ENCODE data around the gene HDAC1. TPM values are rescaled to one million over a fixed set of nuclear protein-coding genes. Genes with fewer than 3 reads are reported as not detected.

Gene HDAC1
- total RNA-seq, 1 experiment from 2014 or later, result 117 TPM

- Mint-ChIP-seq H3K27ac (ENCODE audit: unreplicated experiment) (no peak overlapping the region), H3K4me3 (ENCODE audit: unreplicated experiment) (no peak overlapping the region), H3K4me1 (ENCODE audit: low read depth, unreplicated experiment) (peaks cover 10% of the 10 kb centered on the region), H3K36me3 (ENCODE audit: insufficient read depth, unreplicated experiment) (peaks cover 15% of the 10 kb centered on the region), H3K27me3 (ENCODE audit: insufficient read depth, unreplicated experiment) (no peaks in the 10 kb centered on the region), H3K9me3 (ENCODE audit: unreplicated experiment) (no peaks in the 10 kb centered on the region)
- Histone ChIP-seq H3K27me3 (replicated peaks; ENCODE audit: control insufficient read depth, insufficient read depth, low read length) (no peaks in the 10 kb centered on the region), H3K4me3 (ENCODE audit: low read depth, low read length) (no peak overlapping the region), H3K9me3 (no peaks in the 10 kb centered on the region), H3K36me3 (ENCODE audit: control insufficient read depth, insufficient read depth, low read length) (no peaks in the 10 kb centered on the region), H3K4me1 (0 out of 2 replicates have a peak, but pooled peaks cover 4% of the 10 kb centered on the region)
- intact Hi-C loops (cut with micrococcal nuclease; ENCODE audit: unreplicated experiment), result no loop called here
- no peak for DNase-seq
- ChIA-PET POLR2A (no interaction called here), CTCF (interaction anchor here (0.6 kb wide), 1 partner anchor 173 kb away, joined by 5 read pairs; no protein-coding TSS in a partner anchor)
- TF ChIP-seq, protein P1, sequence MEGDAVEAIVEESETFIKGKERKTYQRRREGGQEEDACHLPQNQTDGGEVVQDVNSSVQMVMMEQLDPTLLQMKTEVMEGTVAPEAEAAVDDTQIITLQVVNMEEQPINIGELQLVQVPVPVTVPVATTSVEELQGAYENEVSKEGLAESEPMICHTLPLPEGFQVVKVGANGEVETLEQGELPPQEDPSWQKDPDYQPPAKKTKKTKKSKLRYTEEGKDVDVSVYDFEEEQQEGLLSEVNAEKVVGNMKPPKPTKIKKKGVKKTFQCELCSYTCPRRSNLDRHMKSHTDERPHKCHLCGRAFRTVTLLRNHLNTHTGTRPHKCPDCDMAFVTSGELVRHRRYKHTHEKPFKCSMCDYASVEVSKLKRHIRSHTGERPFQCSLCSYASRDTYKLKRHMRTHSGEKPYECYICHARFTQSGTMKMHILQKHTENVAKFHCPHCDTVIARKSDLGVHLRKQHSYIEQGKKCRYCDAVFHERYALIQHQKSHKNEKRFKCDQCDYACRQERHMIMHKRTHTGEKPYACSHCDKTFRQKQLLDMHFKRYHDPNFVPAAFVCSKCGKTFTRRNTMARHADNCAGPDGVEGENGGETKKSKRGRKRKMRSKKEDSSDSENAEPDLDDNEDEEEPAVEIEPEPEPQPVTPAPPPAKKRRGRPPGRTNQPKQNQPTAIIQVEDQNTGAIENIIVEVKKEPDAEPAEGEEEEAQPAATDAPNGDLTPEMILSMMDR (IDR thresholded peaks at IDR 0.05; ENCODE audit: insufficient read depth in 1 of 2, low read depth in 1 of 2, low read length in 1 of 2, severe bottlenecking in 1 of 2, unreplicated experiment in 1 of 2), result no peak
- no TSS peak for BruUV-seq (replicated peaks)
Measured at GRCh38 chr1:32341186-32341757, 49.4 kb downstream of the HDAC1 start.

- H3K27ac Mint-ChIP-seq (ENCODE audit: unreplicated experiment), result no peak overlapping the region
- Histone ChIP-seq H3K9me3 (no peaks in the 10 kb centered on the region), H3K4me1 (0 out of 2 replicates have a peak, but pooled peaks cover 4% of the 10 kb centered on the region), H3K27me3 (replicated peaks; ENCODE audit: control insufficient read depth, insufficient read depth, low read length) (no peaks in the 10 kb centered on the region), H3K4me3 (ENCODE audit: low read depth, low read length) (no peak overlapping the region), H3K36me3 (ENCODE audit: control insufficient read depth, insufficient read depth, low read length) (no peaks in the 10 kb centered on the region)
- CTCF ChIA-PET, result no interaction called here
- BruUV-seq (replicated peaks), result no TSS peak
- no peaks in the 10 kb centered on the region for H3K27me3 Mint-ChIP-seq (ENCODE audit: insufficient read depth, unreplicated experiment)
- no peak overlapping the region for H3K4me3 Mint-ChIP-seq (ENCODE audit: unreplicated experiment)
- POLR2A ChIA-PET, result interaction anchor here (0.7 kb wide), 1 partner anchor 10 kb away, joined by 3 read pairs; no protein-coding TSS in a partner anchor
- H3K4me1 Mint-ChIP-seq (ENCODE audit: low read depth, unreplicated experiment), result peaks cover 16% of the 10 kb centered on the region
- TF ChIP-seq, protein P1 (IDR thresholded peaks at IDR 0.05; ENCODE audit: insufficient read depth in 1 of 2, low read depth in 1 of 2, low read length in 1 of 2, severe bottlenecking in 1 of 2, unreplicated experiment in 1 of 2), result no peak
- no peak for DNase-seq
- H3K36me3 Mint-ChIP-seq (ENCODE audit: insufficient read depth, unreplicated experiment), result peaks cover 8% of the 10 kb centered on the region
- intact Hi-C loops (cut with micrococcal nuclease; ENCODE audit: unreplicated experiment), result no loop called here
- no peaks in the 10 kb centered on the region for H3K9me3 Mint-ChIP-seq (ENCODE audit: unreplicated experiment)
Measured at GRCh38 chr1:32341971-32342370, 50.1 kb downstream of the HDAC1 start.

DNA sequence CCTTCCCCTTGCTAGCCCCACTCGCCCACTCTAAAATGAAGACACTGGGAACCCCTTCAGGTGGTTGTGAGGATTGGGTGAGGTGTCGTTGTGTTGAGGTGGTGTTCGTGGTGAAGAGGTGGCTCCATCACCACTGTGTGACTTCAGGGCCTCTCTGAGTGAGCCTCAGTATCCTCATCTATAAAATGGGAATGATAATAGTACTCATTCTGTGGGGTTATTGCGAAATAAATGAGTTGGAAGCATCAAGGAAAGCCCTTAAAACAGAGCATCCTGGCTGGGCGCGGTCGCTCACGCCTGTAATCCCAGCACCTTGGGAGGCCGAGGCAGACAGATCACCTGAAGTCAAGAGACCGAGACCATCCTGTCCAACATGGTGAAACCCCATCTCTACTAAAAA is 50.8 kb downstream of the HDAC1 start:
- ChIA-PET CTCF (interaction anchor here (0.7 kb wide), 1 partner anchor 1128 kb away, joined by 3 read pairs; no protein-coding TSS in a partner anchor), POLR2A (no interaction called here)
- intact Hi-C loops (cut with micrococcal nuclease; ENCODE audit: unreplicated experiment), result no loop called here
- TF ChIP-seq, protein P1 (IDR thresholded peaks at IDR 0.05; ENCODE audit: insufficient read depth in 1 of 2, low read depth in 1 of 2, low read length in 1 of 2, severe bottlenecking in 1 of 2, unreplicated experiment in 1 of 2), result no peak
- Mint-ChIP-seq H3K4me1 (ENCODE audit: low read depth, unreplicated experiment) (peaks cover 16% of the 10 kb centered on the region), H3K9me3 (ENCODE audit: unreplicated experiment) (no peaks in the 10 kb centered on the region), H3K36me3 (ENCODE audit: insufficient read depth, unreplicated experiment) (peaks cover 6% of the 10 kb centered on the region), H3K27ac (ENCODE audit: unreplicated experiment) (no peak overlapping the region), H3K4me3 (ENCODE audit: unreplicated experiment) (no peak overlapping the region), H3K27me3 (ENCODE audit: insufficient read depth, unreplicated experiment) (no peaks in the 10 kb centered on the region)
- H3K27me3 ChIP-seq (replicated peaks; ENCODE audit: control insufficient read depth, insufficient read depth, low read length), result no peaks in the 10 kb centered on the region
- H3K9me3 ChIP-seq, result no peaks in the 10 kb centered on the region
- H3K4me1 ChIP-seq, result 0 out of 2 replicates have a peak, but pooled peaks cover 4% of the 10 kb centered on the region
- H3K36me3 ChIP-seq (ENCODE audit: control insufficient read depth, insufficient read depth, low read length), result no peaks in the 10 kb centered on the region
- H3K4me3 ChIP-seq (ENCODE audit: low read depth, low read length), result no peak overlapping the region
- DNase-seq, result no peak
- no TSS peak for BruUV-seq (replicated peaks)
